H7 (cell line): ENCODE measurements around the gene RAP1GAP2. TPM values are rescaled to one million over a fixed set of nuclear protein-coding genes. Genes with fewer than 3 reads are reported as not detected.
"Not testable (repeated sequence)": the region's sequence is repeated elsewhere in the genome, so short reads cannot be mapped to it uniquely, and the experiment has no call there.

Experiments used
- DNase-seq: peaks from one replicate; pipeline ENCODE4 v3.0.0; 2012
- H3K27me3 ChIP-seq: 2 replicates; pipeline ENCODE4 v1.6.0; 2011; ENCODE audit warnings: mild to moderate bottlenecking, low read length; ENCODE audit not compliant: control insufficient read depth, insufficient read depth
- H3K36me3 ChIP-seq: replicated peaks from 2 replicates; pipeline ENCODE4 v1.5.1; 2011; ENCODE audit warnings: low read length; ENCODE audit not compliant: control insufficient read depth, insufficient read depth
- H3K4me3 ChIP-seq: 2 replicates; pipeline ENCODE4 v1.5.1; 2011; ENCODE audit warnings: low read depth, mild to moderate bottlenecking, control low read depth, low read length, moderate library complexity; ENCODE audit not compliant: insufficient read depth
- total RNA-seq: library from RNA; depleted of rRNA; stranded (reverse); fragments of >200 nt; shearing (Covaris generic); gene quantifications from 2 replicates; pipeline ENCODE4 v1.2.3, GENCODE V29; 2014

RAP1GAP2 gene
- total RNA-seq, 1 experiment from 2014 or later, result 35.5 TPM

GRCh38 chr17:2816688-2817087 is 20.4 kb downstream of the RAP1GAP2 start:
- H3K27me3 ChIP-seq, result no peaks in the 10 kb centered on the region
- H3K4me3 ChIP-seq, result no peak overlapping the region
- no peak for DNase-seq
- no peaks in the 10 kb centered on the region for H3K36me3 ChIP-seq

GRCh38 chr17:2819294-2819693 is 23.1 kb downstream of the RAP1GAP2 start:
- not testable (repeated sequence) for DNase-seq, H3K27me3 ChIP-seq, H3K36me3 ChIP-seq, H3K4me3 ChIP-seq

DNA sequence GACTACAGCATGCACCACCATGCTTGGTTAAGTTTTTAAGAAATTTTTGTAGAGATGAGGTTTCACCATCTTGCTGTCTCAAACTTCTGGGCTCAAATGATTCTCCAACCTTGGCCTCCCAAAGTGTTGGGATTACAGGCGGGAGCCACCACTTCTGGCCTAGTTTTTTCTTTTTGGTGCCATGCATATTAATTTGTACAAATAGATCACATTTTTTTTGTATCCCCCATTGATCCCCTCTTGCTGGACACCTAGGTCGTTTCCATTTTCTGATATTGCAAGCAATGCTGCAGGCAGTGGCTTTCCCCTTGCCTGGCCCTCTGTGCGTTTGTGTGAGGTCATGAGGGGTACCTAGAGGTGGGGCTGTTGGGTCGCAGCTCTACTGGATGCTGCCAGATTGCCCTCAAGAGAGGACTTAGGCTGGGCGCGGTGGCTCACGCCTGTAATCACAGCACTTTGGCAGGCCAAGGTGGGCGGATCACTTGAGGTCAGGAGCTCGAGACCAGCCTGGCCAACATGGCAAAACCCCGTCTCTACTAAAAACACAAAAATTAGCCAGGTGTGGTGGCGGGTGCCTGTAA is 23.8 kb downstream of the RAP1GAP2 start:
- no peak for DNase-seq
- Histone ChIP-seq H3K36me3 (no peaks in the 10 kb centered on the region), H3K27me3 (no peaks in the 10 kb centered on the region), H3K4me3 (no peak overlapping the region)

DNA sequence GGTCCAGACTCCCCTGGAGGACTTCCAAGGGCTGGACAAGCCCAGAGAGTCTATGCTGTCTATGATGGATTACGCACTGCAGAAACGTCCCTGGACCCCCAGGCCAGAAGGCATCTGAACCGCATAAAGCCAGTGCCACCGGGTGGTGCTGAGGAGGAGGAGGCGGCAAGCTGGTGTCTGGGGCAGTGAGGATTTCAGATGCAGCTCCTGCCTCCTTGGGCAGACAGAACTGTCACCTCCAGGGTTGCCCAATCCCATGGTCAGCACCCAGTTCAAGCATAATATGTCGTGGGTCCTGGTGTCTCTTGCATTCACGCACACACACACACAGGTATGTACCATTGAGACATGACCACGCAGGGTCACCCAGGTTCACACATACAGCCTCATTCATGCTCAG is 25.6 kb downstream of the RAP1GAP2 start:
- H3K27me3 ChIP-seq, result no peaks in the 10 kb centered on the region
- no peak overlapping the region for H3K4me3 ChIP-seq
- no peaks in the 10 kb centered on the region for H3K36me3 ChIP-seq
- DNase-seq, result peak; percentile 40

- Histone ChIP-seq H3K4me3 (no peak overlapping the region), H3K36me3 (no peaks in the 10 kb centered on the region), H3K27me3 (no peaks in the 10 kb centered on the region)
- no peak for DNase-seq
Observed at GRCh38 chr17:2822358-2822757, 26.1 kb downstream of the RAP1GAP2 start.

- peak; percentile 30 for DNase-seq
- no peaks in the 10 kb centered on the region for H3K36me3 ChIP-seq
- H3K4me3 ChIP-seq, result no peak overlapping the region
- H3K27me3 ChIP-seq, result no peaks in the 10 kb centered on the region
Observed at GRCh38 chr17:2825253-2825970, 29.2 kb downstream of the RAP1GAP2 start.

GRCh38 chr17:2828397-2829038 is 32.3 kb downstream of the RAP1GAP2 start:
- no peaks in the 10 kb centered on the region for H3K36me3 ChIP-seq
- no peaks in the 10 kb centered on the region for H3K27me3 ChIP-seq
- peak; percentile 97 for DNase-seq
- H3K4me3 ChIP-seq, result no peak overlapping the region

DNA sequence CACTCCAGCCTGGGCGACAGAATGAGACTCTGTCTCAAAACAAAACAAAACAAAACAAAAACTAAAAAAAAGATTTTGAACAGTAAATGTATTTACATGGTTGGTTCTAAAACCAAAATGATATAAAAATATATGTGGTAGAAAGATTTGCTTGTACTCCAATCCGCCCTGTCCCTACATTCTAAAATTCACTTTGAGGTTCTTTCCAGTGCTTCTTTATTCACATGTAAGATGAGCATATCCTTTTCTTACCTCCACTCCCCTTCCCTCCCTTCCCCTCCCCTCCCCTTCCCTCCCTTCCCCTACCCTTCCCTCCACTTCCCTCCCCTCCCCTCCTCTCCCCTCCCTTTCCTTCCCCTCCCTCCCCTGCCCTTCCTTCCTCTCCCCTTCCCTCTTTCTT is 34.4 kb downstream of the RAP1GAP2 start:
- peak; percentile 6 for DNase-seq
- H3K36me3 ChIP-seq, result no peaks in the 10 kb centered on the region
- no peaks in the 10 kb centered on the region for H3K27me3 ChIP-seq
- H3K4me3 ChIP-seq, result no peak overlapping the region

GRCh38 chr17:2835780-2836179 is 39.5 kb downstream of the RAP1GAP2 start:
- DNase-seq, result peak; percentile 19
- H3K36me3 ChIP-seq, result no peaks in the 10 kb centered on the region

DNA sequence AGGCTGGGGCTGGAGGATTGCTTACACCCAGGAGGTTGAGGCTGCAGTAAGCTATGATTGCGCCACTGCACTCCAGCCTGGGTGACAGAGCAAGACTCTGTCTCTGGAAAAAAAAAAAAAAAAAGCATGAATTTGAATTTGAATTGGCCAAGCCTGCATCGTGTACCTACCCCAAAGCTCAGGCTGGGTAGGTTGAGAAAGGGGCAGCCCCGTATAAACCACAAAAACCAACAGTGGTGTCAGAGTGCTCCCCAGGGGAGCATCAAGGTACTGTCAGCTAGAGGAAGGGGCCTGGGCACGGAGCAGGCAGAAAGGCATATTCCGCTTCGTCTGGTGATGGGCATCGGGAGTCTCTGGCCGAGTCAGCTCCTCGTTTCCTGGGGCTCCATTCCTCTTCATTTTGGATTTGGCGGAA is 40.9 kb downstream of the RAP1GAP2 start:
- no peaks in the 10 kb centered on the region for H3K36me3 ChIP-seq
- no peak overlapping the region for H3K4me3 ChIP-seq
- H3K27me3 ChIP-seq, result no peaks in the 10 kb centered on the region
- DNase-seq, result peak; percentile 40

More at GRCh38 chr17:2835780-2836179, 39.5 kb downstream of the RAP1GAP2 start:
- Histone ChIP-seq H3K27me3 (no peaks in the 10 kb centered on the region), H3K4me3 (no peak overlapping the region)

DNA sequence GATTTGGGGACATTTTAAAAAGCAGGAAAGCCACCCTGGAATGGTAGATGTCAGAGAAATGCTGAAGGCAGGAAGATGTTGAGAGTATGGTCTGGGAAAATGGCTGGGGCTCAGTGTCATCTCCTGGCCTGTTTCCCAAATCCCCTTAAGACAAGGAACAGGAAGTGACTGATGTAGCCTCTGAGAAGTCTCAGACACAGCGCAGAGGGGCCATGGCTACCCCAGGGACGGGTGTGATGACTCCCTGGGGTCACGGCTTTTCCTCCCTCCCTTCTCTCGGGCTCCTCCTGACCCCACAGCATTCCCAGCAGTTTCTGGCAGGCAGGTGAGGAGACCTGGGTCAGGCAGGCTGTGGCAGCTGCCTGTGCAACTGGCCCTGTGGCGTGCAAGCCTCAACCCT is 45.4 kb downstream of the RAP1GAP2 start:
- no peak overlapping the region for H3K4me3 ChIP-seq
- H3K27me3 ChIP-seq, result no peaks in the 10 kb centered on the region
- H3K36me3 ChIP-seq, result no peaks in the 10 kb centered on the region
- peak; percentile 15 for DNase-seq

DNA sequence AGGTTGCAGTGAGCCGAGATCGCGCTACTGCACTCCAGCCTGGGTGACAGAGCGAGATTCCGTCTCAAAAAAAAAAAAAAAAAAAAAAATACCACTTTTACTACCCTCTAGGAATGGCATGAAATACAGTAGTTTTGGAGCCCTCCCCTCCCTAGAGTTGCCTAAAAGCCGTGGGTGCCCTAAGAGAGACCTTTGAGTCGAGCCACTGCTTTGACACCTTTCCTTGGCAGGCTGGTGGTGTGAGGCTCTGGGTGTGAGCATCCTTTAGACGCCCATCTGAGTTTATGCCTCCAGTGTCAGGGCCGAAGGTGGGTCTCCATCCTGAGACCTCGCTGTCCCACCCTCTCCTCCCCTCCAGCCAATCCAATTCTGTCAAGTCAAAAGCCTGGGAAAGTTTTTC is 46.2 kb downstream of the RAP1GAP2 start:
- H3K27me3 ChIP-seq, result no peaks in the 10 kb centered on the region
- no peak overlapping the region for H3K4me3 ChIP-seq
- peak; percentile 6 for DNase-seq

GRCh38 chr17:2844416-2844815 is 48.2 kb downstream of the RAP1GAP2 start:
- Histone ChIP-seq H3K27me3 (no peaks in the 10 kb centered on the region), H3K36me3 (no peaks in the 10 kb centered on the region), H3K4me3 (no peak overlapping the region)
- peak; percentile 72 for DNase-seq

More for the DNA sequence above, 46.2 kb downstream of the RAP1GAP2 start:
- H3K36me3 ChIP-seq, result no peaks in the 10 kb centered on the region

DNA sequence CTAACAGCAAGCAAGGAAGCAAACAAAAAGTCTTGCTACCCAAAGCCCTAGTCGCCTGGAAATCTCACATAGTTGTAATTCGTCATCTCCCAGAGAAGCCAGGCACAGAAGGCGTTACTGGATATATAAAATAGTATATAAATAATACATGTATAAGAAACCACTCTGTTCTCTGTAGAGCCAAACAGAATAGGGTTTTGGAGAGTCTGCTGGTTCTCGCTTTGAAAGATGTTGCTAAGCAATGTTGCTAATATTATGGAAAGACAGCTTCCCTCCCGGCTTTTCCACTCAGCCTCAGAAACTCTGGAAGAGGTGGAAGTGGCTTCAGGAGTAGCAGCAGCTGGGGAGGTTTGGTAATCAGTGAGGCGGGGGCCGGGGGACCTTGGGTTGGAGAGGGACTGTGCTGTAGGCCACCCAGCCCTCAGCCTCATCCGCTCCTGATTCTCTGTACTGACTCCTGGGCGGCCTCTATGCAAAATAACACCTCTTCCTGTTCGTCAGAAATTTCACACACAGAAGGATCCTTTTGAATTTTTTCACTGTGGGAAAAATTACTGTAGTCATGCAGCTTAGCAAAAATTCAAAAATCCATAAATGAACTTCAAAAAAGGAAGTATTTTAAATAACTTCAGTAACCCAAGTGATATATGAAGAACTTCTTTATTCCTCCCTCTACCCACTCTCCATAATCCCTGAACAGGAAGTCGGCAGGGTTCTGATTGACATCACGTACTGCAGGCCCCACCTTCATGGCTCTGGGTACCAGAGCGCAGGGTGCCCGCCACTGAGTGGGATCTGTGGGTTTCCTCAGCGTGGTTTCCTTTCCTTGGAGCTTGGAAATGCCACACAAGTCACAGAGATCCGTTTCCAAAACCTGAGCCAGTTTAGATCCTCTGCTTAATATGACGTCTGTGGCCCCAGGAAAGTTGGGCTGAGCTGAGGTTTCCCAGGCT is 51.4 kb downstream of the RAP1GAP2 start:
- H3K4me3 ChIP-seq, result no peak overlapping the region
- DNase-seq, result peak; percentile 44
- no peaks in the 10 kb centered on the region for H3K36me3 ChIP-seq
- no peaks in the 10 kb centered on the region for H3K27me3 ChIP-seq
